Measurements from ENCODE around the gene VGLL3. TPM values are rescaled to one million over a fixed set of nuclear protein-coding genes. Genes with fewer than 3 reads are reported as not detected.
A peak's percentile ranks its signal among the peaks of the same experiment; 100 is the strongest.

VGLL3 gene
- total and polyA plus RNA-seq, 2 experiments from 2014 or later: 1.4 to 7.3 TPM

DNA sequence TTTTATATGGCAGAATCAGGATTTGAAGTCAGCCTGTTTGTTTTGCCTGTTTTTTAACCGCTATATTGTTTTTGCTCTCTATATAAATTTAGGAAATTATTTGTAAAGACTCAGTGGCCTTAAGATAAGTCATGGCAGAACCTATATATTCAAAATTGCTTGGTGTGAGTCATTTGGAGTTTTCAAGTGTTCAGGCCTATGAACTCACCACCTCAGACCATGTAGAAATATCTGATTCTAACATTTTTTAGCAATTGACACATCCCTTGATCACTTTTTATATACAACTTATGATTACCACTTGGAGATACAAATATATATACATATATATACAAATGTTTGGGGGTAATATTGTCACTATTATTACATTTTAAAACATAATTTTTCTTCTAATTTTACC is 95.7 kb downstream of the VGLL3 start:
- TF ChIP-seq POLR2AphosphoS5 (IDR thresholded peaks at IDR 0.05; ENCODE audit: low read depth) (no peak), EZH2 (IDR thresholded peaks at IDR 0.05; ENCODE audit: low read depth, unreplicated experiment) (no peak), JUNB (IDR thresholded peaks at IDR 0.05; ENCODE audit: unreplicated experiment) (no peak), ZNF331 (CRISPR knock-in tag; IDR thresholded peaks at IDR 0.05; ENCODE audit: low read depth) (no peak), ZNF114 (CRISPR knock-in tag; IDR thresholded peaks at IDR 0.05) (no peak), REST (IDR thresholded peaks at IDR 0.05; ENCODE audit: unreplicated experiment) (no peak)
- TF ChIP-seq, protein P1, sequence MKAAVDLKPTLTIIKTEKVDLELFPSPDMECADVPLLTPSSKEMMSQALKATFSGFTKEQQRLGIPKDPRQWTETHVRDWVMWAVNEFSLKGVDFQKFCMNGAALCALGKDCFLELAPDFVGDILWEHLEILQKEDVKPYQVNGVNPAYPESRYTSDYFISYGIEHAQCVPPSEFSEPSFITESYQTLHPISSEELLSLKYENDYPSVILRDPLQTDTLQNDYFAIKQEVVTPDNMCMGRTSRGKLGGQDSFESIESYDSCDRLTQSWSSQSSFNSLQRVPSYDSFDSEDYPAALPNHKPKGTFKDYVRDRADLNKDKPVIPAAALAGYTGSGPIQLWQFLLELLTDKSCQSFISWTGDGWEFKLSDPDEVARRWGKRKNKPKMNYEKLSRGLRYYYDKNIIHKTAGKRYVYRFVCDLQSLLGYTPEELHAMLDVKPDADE (IDR thresholded peaks at IDR 0.05): no peak
- Mint-ChIP-seq H3K27me3 (ENCODE audit: insufficient read depth, low read depth, poor library complexity) (no peaks in the 10 kb centered on the region), H3K9me3 (no peaks in the 10 kb centered on the region), H3K4me1 (peaks cover 27% of the 10 kb centered on the region), H3K36me3 (ENCODE audit: low read depth) (no peaks in the 10 kb centered on the region), H3K27ac (no peak overlapping the region), H3K4me3 (no peak overlapping the region)
- H3F3A ChIP-seq (replicated peaks; ENCODE audit: low read depth): no peaks in the 10 kb centered on the region
- no peaks in the 10 kb centered on the region for H3K36me3 ChIP-seq (ENCODE audit: insufficient read depth)
- ATAC-seq (no peak), DNase-seq (ENCODE audit: low spot score) (no peak)
- no peak overlapping the region for H3K27ac ChIP-seq (ENCODE audit: low read depth)
- H3K79me2 ChIP-seq (replicated peaks; ENCODE audit: insufficient read depth): no peaks in the 10 kb centered on the region
- peaks cover 6% of the 10 kb centered on the region; the same call in 1 of the 2 replicates for H3K9me2 ChIP-seq (ENCODE audit: insufficient read depth)
- peaks cover 8% of the 10 kb centered on the region for H3K4me1 ChIP-seq (ENCODE audit: insufficient read depth)
- H3K27me3 ChIP-seq (ENCODE audit: insufficient read depth): no peaks in the 10 kb centered on the region
- H2AFZ ChIP-seq: no peak overlapping the region
- H3K4me3 ChIP-seq: no peak overlapping the region
- H4K20me1 ChIP-seq (replicated peaks; ENCODE audit: insufficient read depth): no peaks in the 10 kb centered on the region
- H3K4me2 ChIP-seq: no peak overlapping the region

DNA sequence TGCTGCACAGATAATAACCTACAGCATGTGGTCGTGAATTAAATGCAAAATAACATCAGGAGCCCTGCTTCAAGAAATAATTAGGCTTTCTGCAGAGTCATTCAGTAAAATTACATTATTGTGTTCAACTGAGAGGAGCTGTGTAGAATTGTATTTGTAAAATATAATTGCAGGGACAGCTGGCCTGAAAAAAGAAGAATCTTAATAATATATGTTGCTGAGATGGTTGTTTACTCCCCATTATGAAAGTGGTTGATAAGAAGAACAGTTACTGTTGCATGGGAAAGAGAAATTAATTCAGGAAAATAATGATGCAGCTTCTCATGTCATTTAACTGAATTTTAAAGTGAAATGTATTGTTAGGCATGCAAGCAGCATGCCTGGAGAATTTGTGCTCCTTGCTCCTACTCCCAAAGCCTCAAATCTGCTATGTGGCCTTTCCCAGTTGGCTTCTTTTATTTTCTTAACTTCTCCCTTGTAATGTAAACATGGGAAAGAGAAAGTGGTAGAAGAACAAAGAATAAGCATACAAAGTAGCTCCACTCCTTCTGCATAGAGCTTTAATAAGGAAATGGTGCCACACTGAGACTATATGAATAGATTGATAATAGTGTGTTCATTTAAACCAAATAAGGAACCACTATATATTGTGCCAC is 100.1 kb downstream of the VGLL3 start:
- no peaks in the 10 kb centered on the region for H3K79me2 ChIP-seq (replicated peaks; ENCODE audit: insufficient read depth)
- peak overlapping the region; percentile 55 for H3K4me3 Mint-ChIP-seq
- TF ChIP-seq CTCF (conservative IDR thresholded peaks at IDR 0.05; ENCODE audit: low read depth in 2 of 2) (no peak), STAT1 (IDR thresholded peaks at IDR 0.05; ENCODE audit: unreplicated experiment) (no peak), ZNF114 (CRISPR knock-in tag; IDR thresholded peaks at IDR 0.05) (no peak), CREB1 (CRISPR knock-in tag; IDR thresholded peaks at IDR 0.05; ENCODE audit: low read depth) (no peak), EZH2 (IDR thresholded peaks at IDR 0.05; ENCODE audit: low read depth, unreplicated experiment) (no peak), JUNB (IDR thresholded peaks at IDR 0.05; ENCODE audit: unreplicated experiment) (no peak), EZH2phosphoT487 (IDR thresholded peaks at IDR 0.05; ENCODE audit: unreplicated experiment) (no peak), POLR2AphosphoS5 (IDR thresholded peaks at IDR 0.05; ENCODE audit: low read depth) (no peak), NANOG (IDR thresholded peaks at IDR 0.05; ENCODE audit: borderline replicate concordance) (peak; percentile 88)
- TF ChIP-seq, protein P1 (IDR thresholded peaks at IDR 0.05): no peak

More for the DNA sequence above, 100.1 kb downstream of the VGLL3 start:
- H3K4me1 ChIP-seq (ENCODE audit: insufficient read depth): peaks cover 23% of the 10 kb centered on the region
- peak overlapping the region; percentile 92 for H3K27ac ChIP-seq (ENCODE audit: low read depth)
- Mint-ChIP-seq H3K27ac (peak overlapping the region; percentile 97), H3K27me3 (ENCODE audit: insufficient read depth, low read depth, poor library complexity) (peaks cover 2% of the 10 kb centered on the region), H3K9me3 (peaks cover 5% of the 10 kb centered on the region; the same call in 2 of the 3 replicates), H3K36me3 (ENCODE audit: low read depth) (peaks cover 9% of the 10 kb centered on the region; the same call in 2 of the 3 replicates), H3K4me1 (peaks cover 38% of the 10 kb centered on the region)
- H3K4me3 ChIP-seq: peak overlapping the region; percentile 11; the same call in 1 of the 2 replicates
- peak overlapping the region; percentile 55 for H3K4me2 ChIP-seq
- H3K9me2 ChIP-seq (ENCODE audit: insufficient read depth): peaks cover 6% of the 10 kb centered on the region; the same call in 1 of the 2 replicates
- DNase-seq (ENCODE audit: low spot score): peak; percentile 78
- no peaks in the 10 kb centered on the region for H4K20me1 ChIP-seq (replicated peaks; ENCODE audit: insufficient read depth)
- H3K36me3 ChIP-seq (ENCODE audit: insufficient read depth): no peaks in the 10 kb centered on the region
- peak; percentile 96 for ATAC-seq
- H3F3A ChIP-seq (replicated peaks; ENCODE audit: low read depth): no peaks in the 10 kb centered on the region
- no peak overlapping the region for H2AFZ ChIP-seq
- H3K27me3 ChIP-seq (ENCODE audit: insufficient read depth): no peaks in the 10 kb centered on the region

Measured in GM23338 (cell line).